Measurements from ENCODE around the gene MAN1C1.

DNA sequence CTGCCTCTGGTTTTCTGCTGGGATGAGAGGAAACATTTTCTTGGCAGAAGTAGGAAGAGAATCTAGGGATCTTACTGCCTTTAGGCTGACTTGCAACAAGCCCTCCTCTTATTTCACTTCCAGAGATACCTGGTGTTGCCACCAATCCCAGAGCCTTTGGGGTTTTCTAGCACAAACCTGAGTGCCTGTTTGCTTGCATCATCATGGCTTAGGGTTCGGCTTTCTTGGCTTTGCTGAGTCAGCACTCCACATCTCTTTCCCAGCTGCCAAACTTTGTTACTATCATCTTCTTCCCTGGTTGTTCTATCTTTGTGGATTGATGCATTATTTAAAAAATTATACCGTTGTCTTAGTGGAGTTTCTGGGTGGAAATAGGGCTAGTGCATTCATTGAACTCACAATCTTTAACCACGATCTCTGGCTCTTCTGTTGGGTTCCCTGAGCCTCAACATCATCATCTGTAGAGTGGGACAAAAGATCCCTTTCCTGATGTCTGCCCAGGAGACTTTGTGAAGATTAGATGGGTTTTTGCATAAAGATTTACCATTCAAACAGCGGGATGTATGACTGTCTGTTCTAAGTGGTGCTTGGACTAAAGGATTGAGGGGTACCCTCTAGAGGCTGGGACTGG is 106.8 kb downstream of the MAN1C1 start:
- no peak for TF ChIP-seq EZH2 (IDR thresholded peaks at IDR 0.05; ENCODE audit: low read length, unreplicated experiment)
- TF ChIP-seq, protein P1, sequence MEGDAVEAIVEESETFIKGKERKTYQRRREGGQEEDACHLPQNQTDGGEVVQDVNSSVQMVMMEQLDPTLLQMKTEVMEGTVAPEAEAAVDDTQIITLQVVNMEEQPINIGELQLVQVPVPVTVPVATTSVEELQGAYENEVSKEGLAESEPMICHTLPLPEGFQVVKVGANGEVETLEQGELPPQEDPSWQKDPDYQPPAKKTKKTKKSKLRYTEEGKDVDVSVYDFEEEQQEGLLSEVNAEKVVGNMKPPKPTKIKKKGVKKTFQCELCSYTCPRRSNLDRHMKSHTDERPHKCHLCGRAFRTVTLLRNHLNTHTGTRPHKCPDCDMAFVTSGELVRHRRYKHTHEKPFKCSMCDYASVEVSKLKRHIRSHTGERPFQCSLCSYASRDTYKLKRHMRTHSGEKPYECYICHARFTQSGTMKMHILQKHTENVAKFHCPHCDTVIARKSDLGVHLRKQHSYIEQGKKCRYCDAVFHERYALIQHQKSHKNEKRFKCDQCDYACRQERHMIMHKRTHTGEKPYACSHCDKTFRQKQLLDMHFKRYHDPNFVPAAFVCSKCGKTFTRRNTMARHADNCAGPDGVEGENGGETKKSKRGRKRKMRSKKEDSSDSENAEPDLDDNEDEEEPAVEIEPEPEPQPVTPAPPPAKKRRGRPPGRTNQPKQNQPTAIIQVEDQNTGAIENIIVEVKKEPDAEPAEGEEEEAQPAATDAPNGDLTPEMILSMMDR (conservative IDR thresholded peaks at IDR 0.05; ENCODE audit: low read depth, low read length): no peak
- TF ChIP-seq EZH2phosphoT487 (IDR thresholded peaks at IDR 0.05; ENCODE audit: borderline replicate concordance, low read length): no peak
